Thyroid gland (tissue), 4 donors: ENCODE measurements around the gene FBRS.

Source experiments
- POLR2A ChIP-seq, 2 donors: fragments of 450-650 bp; IDR thresholded peaks; one replicate each; pipeline ENCODE4 v1.6.1; 2017; ENCODE audit warnings: antibody characterized with exemption in 2 of 2, mild to moderate bottlenecking in 2 of 2, moderate library complexity in 1 of 2
- TF ChIP-seq, protein P1 (sequence below), 6 experiments: fragments of 200-600 bp in 3 of 6; fragments of 450-650 bp in 3 of 6; sonication (generic) in 3 of 6; IDR thresholded peaks; one replicate each; pipeline ENCODE4 v1.5.1; 2016 to 2019; ENCODE audit warnings: antibody characterized with exemption in 6 of 6, mild to moderate bottlenecking in 2 of 6, inconsistent platforms in 1 of 6, moderate library complexity in 1 of 6

DNA sequence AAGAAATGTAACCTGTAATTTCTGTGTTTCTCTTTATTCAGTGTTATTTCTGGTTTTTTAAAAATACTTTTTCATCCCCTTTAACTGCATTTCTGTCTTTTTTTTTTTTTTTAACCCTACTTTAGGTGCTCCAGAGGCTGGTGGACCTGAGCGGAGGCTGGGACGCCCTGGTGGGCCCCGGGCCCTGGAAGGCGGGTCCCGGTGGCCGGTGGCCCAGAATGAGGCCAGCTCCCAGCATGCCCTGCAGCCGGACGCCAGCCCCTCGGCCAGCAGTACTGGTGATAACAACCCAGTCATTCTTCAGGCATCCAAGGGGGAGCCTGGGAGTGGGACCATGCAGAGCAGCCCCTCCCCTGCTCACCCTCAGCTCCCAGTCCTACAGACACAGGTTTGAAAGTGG is 42.3 kb downstream of the FBRS start:
- no peak for TF ChIP-seq POLR2A (IDR thresholded peaks at IDR 0.05)
- TF ChIP-seq, protein P1, sequence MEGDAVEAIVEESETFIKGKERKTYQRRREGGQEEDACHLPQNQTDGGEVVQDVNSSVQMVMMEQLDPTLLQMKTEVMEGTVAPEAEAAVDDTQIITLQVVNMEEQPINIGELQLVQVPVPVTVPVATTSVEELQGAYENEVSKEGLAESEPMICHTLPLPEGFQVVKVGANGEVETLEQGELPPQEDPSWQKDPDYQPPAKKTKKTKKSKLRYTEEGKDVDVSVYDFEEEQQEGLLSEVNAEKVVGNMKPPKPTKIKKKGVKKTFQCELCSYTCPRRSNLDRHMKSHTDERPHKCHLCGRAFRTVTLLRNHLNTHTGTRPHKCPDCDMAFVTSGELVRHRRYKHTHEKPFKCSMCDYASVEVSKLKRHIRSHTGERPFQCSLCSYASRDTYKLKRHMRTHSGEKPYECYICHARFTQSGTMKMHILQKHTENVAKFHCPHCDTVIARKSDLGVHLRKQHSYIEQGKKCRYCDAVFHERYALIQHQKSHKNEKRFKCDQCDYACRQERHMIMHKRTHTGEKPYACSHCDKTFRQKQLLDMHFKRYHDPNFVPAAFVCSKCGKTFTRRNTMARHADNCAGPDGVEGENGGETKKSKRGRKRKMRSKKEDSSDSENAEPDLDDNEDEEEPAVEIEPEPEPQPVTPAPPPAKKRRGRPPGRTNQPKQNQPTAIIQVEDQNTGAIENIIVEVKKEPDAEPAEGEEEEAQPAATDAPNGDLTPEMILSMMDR (IDR thresholded peaks at IDR 0.05) = no peak
